Endothelial cell of umbilical vein (primary cell): Measurements from ENCODE around the gene GET4. TPM values are rescaled to one million over a fixed set of nuclear protein-coding genes. Genes with fewer than 3 reads are reported as not detected.

ENCODE experiments used
- BruUV-seq: library from RNA; stranded (reverse); fragments of 400-500 nt; replicated peaks from 2 replicates; lab custom pipeline; 2021; lab: Mats Ljungman, UMichigan
- CTCF ChIA-PET: fragments of 300-600, 350-600 bp; sonication (Branson Sonifier 250); formaldehyde crosslinking; loops from one replicate; lab custom pipeline; 2021; ENCODE audit warnings: antibody characterized with exemption, inconsistent platforms; lab: Charles Lee
- POLR2A ChIA-PET: fragments of 300-600, 350-600 bp; sonication (Branson Sonifier 250); formaldehyde crosslinking; loops from one replicate; lab custom pipeline; 2021; ENCODE audit warnings: antibody characterized with exemption, inconsistent platforms; lab: Charles Lee
- DNase-seq: peaks from one replicate; pipeline ENCODE4 v3.0.0-alpha.2; 2011; ENCODE audit warnings: low read depth, low spot score
- FAIRE-seq: peaks from 2 replicates; lab custom pipeline; 2011; peaks lifted over from hg19 to GRCh38; lab: Jason Lieb, UNC
- H2AFZ ChIP-seq: 2 replicates; pipeline ENCODE4 v1.6.0; 2012; ENCODE audit warnings: low read depth, low read length, control low read depth, inconsistent platforms
- H3K27ac ChIP-seq: 2 replicates; pipeline ENCODE4 v1.5.1; 2011; ENCODE audit warnings: low read depth, mild to moderate bottlenecking, control low read depth, low read length, moderate library complexity; ENCODE audit not compliant: insufficient read depth
- H3K27me3 ChIP-seq, 2 experiments: 2 replicates each; pipeline versions ENCODE4 v1.6.0 to v1.6.1; 2011; ENCODE audit warnings: low read length in 2 of 2, mixed read lengths in 1 of 2; ENCODE audit not compliant: control insufficient read depth in 2 of 2, insufficient read depth in 2 of 2
- H3K36me3 ChIP-seq, 2 experiments: 2 replicates in 1 of 2; 3 replicates in 1 of 2; pipeline ENCODE4 v1.5.1; 2011; ENCODE audit warnings: low read length in 2 of 2, mild to moderate bottlenecking in 1 of 2, moderate library complexity in 1 of 2; ENCODE audit not compliant: control insufficient read depth in 2 of 2, insufficient read depth in 2 of 2; ENCODE audit errors: extremely low read depth in 1 of 2
- H3K4me1 ChIP-seq: 3 replicates; pipeline ENCODE4 v1.5.1; 2011; ENCODE audit warnings: mild to moderate bottlenecking, low read length; ENCODE audit not compliant: control insufficient read depth, insufficient read depth; ENCODE audit errors: extremely low read depth
- H3K4me2 ChIP-seq: 2 replicates; pipeline ENCODE4 v1.6.1; 2011; ENCODE audit warnings: low read length, control low read depth, mixed read lengths; ENCODE audit not compliant: insufficient read depth
- H3K4me3 ChIP-seq, 3 experiments: fragments of 200-600 bp in 1 of 3; sonication (generic), shearing (Covaris generic) in 1 of 3; replicated peaks in 1 of 3; 2 replicates each; pipeline ENCODE4 v1.5.1; 2011 to 2016; ENCODE audit warnings: control low read depth in 3 of 3, low read length in 3 of 3, mild to moderate bottlenecking in 2 of 3, inconsistent platforms in 1 of 3, low read depth in 1 of 3, moderate library complexity in 1 of 3; ENCODE audit not compliant: insufficient read depth in 1 of 3
- H3K79me2 ChIP-seq: 2 replicates; pipeline ENCODE4 v1.6.0; 2012; ENCODE audit warnings: low read length, inconsistent platforms; ENCODE audit not compliant: control insufficient read depth, insufficient read depth
- H3K9ac ChIP-seq: replicated peaks from 2 replicates; pipeline ENCODE3; 2011; ENCODE audit warnings: low read length, control low read depth; ENCODE audit not compliant: insufficient read depth; ENCODE audit errors: extremely low read depth
- H3K9me1 ChIP-seq: replicated peaks from 3 replicates; pipeline ENCODE4 v1.6.0; 2011; ENCODE audit warnings: mild to moderate bottlenecking, low read length; ENCODE audit not compliant: control insufficient read depth, insufficient read depth; ENCODE audit errors: extremely low read depth
- H3K9me3 ChIP-seq: replicated peaks from 2 replicates; pipeline ENCODE4 v1.5.1; 2012; ENCODE audit warnings: low read length, inconsistent platforms; ENCODE audit not compliant: control insufficient read depth, insufficient read depth
- H4K20me1 ChIP-seq: replicated peaks from 2 replicates; pipeline ENCODE3; 2011; ENCODE audit warnings: mild to moderate bottlenecking, low read length; ENCODE audit not compliant: control insufficient read depth, insufficient read depth; ENCODE audit errors: extremely low read depth
- EZH2 ChIP-seq: IDR thresholded peaks from 2 replicates; pipeline ENCODE4 v1.6.1; 2012; ENCODE audit warnings: borderline replicate concordance, low read depth, mild to moderate bottlenecking, moderate library complexity, low read length, inconsistent platforms; ENCODE audit not compliant: severe bottlenecking
- FOS ChIP-seq: IDR thresholded peaks from 2 replicates; pipeline ENCODE4 v1.6.1; 2011; ENCODE audit warnings: mild to moderate bottlenecking, low read length, moderate library complexity, borderline replicate concordance; ENCODE audit not compliant: insufficient read depth
- GATA2 ChIP-seq: IDR thresholded peaks from 2 replicates; pipeline ENCODE4 v1.7.0; 2011; ENCODE audit warnings: low read depth, mild to moderate bottlenecking, moderate library complexity, mixed read lengths, low read length; ENCODE audit not compliant: insufficient read length, insufficient read depth
- JUN ChIP-seq: IDR thresholded peaks from 2 replicates; pipeline ENCODE4 v1.6.1; 2011; ENCODE audit warnings: borderline replicate concordance, low read depth; ENCODE audit not compliant: insufficient read length, insufficient read depth
- MYC ChIP-seq: IDR thresholded peaks from one replicate; pipeline ENCODE4 v1.6.1; 2011; ENCODE audit warnings: mild to moderate bottlenecking, low read depth, low read length
- POLR2A ChIP-seq: IDR thresholded peaks from 2 replicates; pipeline ENCODE4 v1.6.1; 2012; ENCODE audit warnings: low read depth, mild to moderate bottlenecking, control low read depth, low read length
- POLR2AphosphoS5 ChIP-seq: IDR thresholded peaks from 2 replicates; pipeline ENCODE4 v1.6.1; 2012; ENCODE audit warnings: low read depth, mild to moderate bottlenecking, control low read depth, low read length, moderate library complexity; ENCODE audit not compliant: insufficient read depth
- dilution Hi-C: fragments of 300-500 bp; cut with MboI; formaldehyde crosslinking; loops from one replicate; pipeline ENCODE4 v1.15.0; 2019; ENCODE audit warnings: low sequenced_read_pairs; ENCODE audit not compliant: extremely low pct_ligation_motif_present
- intact Hi-C: fragments of 100-400 bp; cut with micrococcal nuclease; formaldehyde crosslinking; loops from one replicate; pipeline ENCODE4 v1.10.0; 2022
- polyA plus RNA-seq, 4 experiments: library from polyadenylated mRNA; depleted of rRNA in 3 of 4; stranded (reverse) in 3 of 4; unstranded in 1 of 4; fragments of >200 nt; gene quantifications; 2 replicates each; pipeline versions ENCODE4 v1.2.1 to v1.2.3, GENCODE V29; 2011 to 2012; ENCODE audit warnings: missing spikeins in 1 of 4
- total RNA-seq: library from RNA; stranded (reverse); gene quantifications from 2 replicates; pipeline ENCODE4 v1.2.3, GENCODE V29; 2021
- TF ChIP-seq, protein P1 (sequence below), 2 donors: IDR thresholded peaks; 1 replicate in 1 of 2; 2 replicates in 1 of 2; pipeline ENCODE4 v1.5.1; 2011; ENCODE audit warnings: low read length in 2 of 2, mild to moderate bottlenecking in 2 of 2, moderate library complexity in 2 of 2, control low read depth in 1 of 2, inconsistent platforms in 1 of 2, low read depth in 1 of 2; ENCODE audit not compliant: insufficient read depth in 1 of 2; ENCODE audit errors: extremely low read depth in 1 of 2
- TF ChIP-seq, protein P2 (sequence below): IDR thresholded peaks from 2 replicates; pipeline ENCODE4 v1.6.1; 2011; ENCODE audit not compliant: insufficient read depth, insufficient read length

The GET4 gene
- total and polyA plus RNA-seq, 2 donors (not counting 3 experiments of a cell fraction or from before 2014, with no cell fraction given), result 48.4 to 58.1 TPM

DNA sequence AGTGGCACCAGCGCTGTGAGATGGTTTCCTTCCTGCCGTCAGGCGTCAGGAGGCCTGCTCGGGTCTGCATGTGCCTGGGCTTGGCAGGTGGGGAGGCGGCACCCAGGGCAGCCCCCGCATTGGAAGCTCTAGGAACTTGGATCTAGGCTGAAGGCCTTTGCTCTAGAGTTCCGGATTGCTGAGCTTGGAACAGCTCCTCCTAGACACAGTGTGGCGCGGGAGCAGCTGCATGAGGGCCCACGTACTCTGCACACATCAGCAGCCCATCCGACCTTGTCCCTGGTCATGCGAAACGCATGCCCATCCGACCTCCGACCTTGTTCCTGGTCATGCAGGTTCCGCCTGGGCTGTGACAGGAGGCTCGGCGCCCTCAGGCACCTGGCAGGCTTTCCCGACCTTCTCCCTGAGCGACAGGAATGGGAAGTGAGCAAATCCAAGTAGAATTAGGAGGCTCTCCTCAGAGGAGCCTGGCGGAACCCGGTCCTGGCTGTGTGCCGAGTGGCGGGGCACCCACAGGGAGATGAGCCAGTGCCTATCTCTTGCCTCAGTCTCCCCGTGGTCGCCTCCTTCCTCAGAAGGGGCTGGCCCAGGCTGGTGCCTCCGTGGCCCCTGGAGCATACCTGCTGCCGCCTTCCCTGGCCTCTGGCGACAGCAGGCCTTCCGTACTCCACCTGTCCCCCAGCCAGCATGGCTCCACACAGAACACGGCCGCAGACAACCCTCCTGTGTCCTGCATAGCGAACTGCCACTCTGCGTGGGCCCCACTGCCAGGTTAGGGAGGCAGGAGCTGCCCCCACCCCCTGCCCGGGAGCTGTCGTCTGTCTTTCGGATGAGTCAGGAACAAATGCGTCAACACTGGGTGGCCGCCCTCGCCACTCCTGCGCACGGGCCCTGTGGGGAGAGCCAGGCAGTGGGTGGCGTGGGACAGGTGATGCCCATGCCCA lies 12.0 kb downstream of the GET4 start:
- Histone ChIP-seq H2AFZ (no peak overlapping the region), H3K4me2 (no peak overlapping the region), H3K79me2 (peaks cover 30% of the 10 kb centered on the region), H3K27ac (no peak overlapping the region), H3K9ac (no peak overlapping the region), H3K27me3 (no peaks in the 10 kb centered on the region), H3K4me1 (no peaks in the 10 kb centered on the region), H3K36me3 (peaks cover 8 to 54% of the 10 kb centered on the region in 2 experiments), H3K4me3 (no peak overlapping the region), H4K20me1 (no peaks in the 10 kb centered on the region), H3K9me3 (no peaks in the 10 kb centered on the region), H3K9me1 (no peaks in the 10 kb centered on the region)
- ChIA-PET CTCF (no interaction called here), POLR2A (no interaction called here)
- no TSS peak for BruUV-seq
- FAIRE-seq (no peak), DNase-seq (no peak)
- dilution Hi-C loops, result no loop called here
- intact Hi-C loops, result no loop called here
- TF ChIP-seq MYC (no peak), JUN (no peak), POLR2A (no peak), FOS (no peak), POLR2AphosphoS5 (no peak), EZH2 (no peak), GATA2 (no peak)
- TF ChIP-seq, protein P1, sequence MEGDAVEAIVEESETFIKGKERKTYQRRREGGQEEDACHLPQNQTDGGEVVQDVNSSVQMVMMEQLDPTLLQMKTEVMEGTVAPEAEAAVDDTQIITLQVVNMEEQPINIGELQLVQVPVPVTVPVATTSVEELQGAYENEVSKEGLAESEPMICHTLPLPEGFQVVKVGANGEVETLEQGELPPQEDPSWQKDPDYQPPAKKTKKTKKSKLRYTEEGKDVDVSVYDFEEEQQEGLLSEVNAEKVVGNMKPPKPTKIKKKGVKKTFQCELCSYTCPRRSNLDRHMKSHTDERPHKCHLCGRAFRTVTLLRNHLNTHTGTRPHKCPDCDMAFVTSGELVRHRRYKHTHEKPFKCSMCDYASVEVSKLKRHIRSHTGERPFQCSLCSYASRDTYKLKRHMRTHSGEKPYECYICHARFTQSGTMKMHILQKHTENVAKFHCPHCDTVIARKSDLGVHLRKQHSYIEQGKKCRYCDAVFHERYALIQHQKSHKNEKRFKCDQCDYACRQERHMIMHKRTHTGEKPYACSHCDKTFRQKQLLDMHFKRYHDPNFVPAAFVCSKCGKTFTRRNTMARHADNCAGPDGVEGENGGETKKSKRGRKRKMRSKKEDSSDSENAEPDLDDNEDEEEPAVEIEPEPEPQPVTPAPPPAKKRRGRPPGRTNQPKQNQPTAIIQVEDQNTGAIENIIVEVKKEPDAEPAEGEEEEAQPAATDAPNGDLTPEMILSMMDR (IDR thresholded peaks at IDR 0.05; ENCODE audit: extremely low read depth in 1 of 2, insufficient read depth in 1 of 2, low read depth in 1 of 2, low read length in 2 of 2), result no peak
- TF ChIP-seq, protein P2, sequence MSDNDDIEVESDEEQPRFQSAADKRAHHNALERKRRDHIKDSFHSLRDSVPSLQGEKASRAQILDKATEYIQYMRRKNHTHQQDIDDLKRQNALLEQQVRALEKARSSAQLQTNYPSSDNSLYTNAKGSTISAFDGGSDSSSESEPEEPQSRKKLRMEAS, result no peak
